NCI-H82 treated with DMSO at 0.1 percent for 48 hours (cell line): ENCODE results near the gene ENDOU.

Source experiments
- DNase-seq: peaks from one replicate; lab custom pipeline; 2025; ENCODE audit not compliant: unreplicated experiment; lab: John Stamatoyannopoulos, UW

ENDOU gene

DNA sequence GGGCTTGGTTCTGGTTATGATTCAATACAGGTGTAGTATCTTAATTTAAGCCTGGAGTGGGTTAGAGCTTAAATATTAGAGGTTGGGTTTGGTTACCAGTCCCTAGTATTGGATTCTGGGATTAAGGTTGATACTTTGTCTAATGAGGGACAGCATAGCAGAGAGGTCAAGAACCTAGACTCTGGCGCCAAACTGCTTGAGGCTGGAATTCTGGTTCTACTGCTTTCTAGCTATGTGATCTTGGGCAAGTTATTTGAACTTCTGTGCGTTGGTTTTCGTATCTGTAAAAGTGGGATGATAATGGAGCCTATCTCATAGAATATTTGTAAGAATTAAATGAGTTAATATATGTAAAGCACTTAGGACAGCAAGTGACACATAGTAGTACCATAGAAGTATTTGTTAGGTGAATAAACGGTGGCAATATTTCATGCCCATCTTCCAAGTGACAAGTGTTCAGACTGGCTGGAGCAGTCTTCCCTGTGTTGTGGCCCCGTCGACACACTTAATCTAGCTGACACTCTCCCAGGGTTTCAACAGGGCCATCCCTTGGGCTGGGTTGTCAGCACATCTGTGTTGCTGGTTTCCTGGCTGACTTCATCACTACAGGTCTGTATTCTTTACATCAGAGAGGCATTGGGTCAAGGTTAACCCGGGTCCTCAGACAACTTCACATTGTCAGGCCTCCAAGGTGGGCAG, 3.0 kb downstream of the ENDOU start:
- no peak for DNase-seq

DNA sequence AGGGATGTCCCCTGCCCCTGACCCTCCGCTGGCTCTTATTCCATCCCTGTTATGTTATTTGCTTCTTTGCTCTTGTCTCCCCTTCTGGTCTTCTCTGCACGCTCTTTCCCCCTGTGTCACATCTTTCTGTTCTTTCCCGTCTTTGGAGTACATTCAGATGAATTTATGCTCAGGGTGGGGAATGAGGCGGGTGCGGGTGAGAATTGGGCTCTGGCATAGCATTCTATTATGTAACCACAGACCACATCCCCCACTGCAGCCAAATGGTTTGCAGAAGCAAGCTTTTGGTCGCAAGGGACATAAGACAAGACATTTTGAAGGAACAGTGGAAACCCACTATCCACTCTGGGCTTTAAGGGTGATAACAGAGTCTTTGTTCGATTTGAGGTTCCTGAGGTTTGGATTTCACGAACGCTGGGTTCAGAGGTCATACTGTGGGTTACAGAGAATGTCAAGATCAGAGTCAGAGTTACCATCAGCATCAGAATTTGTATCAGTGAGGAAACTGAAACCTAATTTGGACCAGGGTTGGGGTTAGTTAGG, 3.8 kb downstream of the ENDOU start:
- DNase-seq = no peak

- no peak for DNase-seq
Observed at GRCh38 chr12:47718531-47718930, 6.8 kb downstream of the ENDOU start.

- DNase-seq = no peak
Observed at GRCh38 chr12:47717443-47718193, 7.7 kb downstream of the ENDOU start.

DNA sequence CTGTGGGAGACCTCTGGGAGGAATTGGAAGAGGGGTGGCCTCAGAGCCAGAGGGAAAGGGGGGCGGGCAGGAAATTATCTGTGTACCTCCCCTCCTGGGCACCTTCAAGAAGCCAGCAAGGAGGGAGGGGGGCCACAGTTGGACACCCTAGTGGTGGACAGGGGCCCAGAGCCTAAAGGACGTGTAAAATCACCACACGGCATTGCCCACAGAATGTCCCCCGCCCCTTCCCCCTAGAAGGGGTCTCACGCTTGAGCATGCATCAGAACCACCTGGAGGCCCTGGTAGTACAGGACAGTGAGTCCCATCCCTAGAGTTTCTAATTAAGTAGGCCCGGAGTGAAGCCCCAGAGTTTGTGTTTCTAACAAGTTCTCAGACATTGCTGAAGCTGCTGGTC, 8.2 kb downstream of the ENDOU start:
- DNase-seq = no peak

GRCh38 chr12:47715877-47716548, 9.3 kb downstream of the ENDOU start:
- DNase-seq = no peak

DNA sequence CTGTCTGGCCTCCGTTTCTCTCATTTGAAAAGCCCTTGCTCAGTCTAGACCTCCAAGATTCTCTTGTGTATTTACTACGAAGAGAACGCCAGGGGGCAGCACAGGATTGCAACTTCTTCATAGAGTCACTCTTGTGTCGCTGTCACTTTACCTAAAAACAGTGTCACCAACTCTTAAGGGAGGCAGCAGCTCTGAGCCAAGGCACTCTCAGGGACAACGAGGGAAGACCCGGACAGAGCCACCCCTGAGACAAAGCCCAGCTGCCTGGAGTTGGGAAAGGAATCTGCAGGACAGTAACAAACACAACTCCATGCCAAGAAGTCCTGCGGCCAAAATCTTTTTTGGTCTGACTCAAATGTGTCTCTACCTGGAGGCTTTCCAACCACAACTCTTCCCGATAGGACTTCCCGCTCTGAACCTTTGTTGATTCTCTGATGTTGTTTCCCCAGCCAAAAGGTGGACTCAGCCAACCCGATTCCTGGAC, 9.9 kb downstream of the ENDOU start:
- peak; percentile 66 for DNase-seq

DNA sequence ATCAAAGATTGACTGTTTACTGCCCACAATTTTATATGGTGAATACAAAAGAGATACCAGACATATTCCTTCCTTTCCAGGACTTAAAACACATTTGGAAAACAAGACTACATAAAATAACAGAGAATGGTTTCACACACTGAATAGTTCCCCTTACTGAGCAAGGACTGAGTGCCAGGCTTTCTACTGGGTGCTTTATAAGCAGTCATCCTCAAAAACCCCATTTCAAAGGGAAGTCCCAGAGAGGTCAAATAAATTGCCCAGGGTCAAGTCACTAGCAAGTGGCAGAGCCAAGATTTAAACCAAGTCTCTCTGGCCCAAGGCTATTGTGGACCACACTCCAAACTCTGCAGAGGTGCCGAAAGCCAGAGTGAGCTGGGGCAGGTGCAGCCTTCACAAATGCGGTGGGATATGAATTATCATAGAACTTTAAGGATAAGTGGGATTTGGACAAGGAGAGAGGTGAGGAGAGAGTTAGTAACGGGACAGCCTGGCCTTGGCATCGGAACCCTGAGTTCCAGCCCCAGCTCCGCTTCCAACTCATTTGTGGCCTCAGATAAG, 10.4 kb downstream of the ENDOU start:
- DNase-seq = no peak

DNA sequence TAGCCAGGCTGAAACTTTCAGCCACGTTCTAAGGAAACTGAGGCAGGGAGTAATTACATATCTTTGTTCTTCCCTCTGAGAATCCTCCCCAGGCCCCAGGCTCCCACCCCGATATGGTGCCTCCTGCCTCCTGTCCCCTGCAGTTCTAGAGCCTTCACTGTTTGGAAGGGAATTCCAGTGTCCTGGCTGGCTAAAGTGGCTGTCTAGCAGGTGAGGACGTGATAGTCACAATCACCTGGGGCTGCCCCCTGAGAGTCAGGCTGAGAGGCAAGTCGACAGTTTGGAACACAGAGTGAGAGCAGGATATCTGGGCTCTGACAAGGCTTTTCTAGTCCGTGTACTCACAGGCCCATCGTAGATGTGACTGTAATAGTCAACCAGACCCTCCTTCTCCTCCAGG, 13.1 kb downstream of the ENDOU start:
- no peak for DNase-seq

DNA sequence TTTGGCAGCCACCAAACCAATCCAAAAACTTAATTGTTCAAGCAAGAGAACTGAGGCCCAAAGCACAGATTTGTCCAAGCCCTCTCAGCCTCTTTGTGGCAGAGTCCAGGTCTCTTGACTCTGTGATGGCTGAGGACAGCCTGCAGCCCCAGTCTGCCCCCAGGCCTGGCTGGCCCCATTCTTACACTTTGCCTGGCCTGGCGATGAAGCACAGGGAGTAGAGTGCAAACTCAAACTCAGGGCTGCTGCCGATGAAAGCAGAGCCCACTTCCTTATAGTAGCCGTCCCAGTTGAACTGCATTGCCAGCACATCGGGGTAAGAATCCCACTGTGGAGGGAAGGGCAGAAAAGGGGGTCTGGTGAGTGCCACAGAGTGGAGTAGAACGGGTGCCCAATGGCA, 13.8 kb downstream of the ENDOU start:
- no peak for DNase-seq

DNA sequence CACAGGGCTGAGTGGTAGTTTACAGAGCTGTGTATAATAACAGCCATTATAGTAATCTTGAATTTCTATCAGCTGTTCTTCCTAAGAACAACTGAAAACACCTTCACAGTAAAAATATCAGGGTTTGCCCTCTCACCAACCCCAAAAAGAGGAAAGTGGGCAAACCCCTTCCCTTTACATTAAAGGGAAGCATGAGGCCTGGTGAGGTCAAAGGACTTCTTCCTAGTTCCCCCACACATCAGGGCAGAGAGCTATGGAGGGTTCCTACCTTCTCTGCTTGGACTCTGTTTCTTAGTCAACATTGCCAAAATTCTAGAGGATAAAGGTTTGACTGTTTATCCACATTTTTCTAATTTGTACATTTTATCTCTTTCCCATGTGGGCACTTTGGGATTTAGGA, 15.0 kb downstream of the ENDOU start:
- DNase-seq = no peak

- no peak for DNase-seq
Observed at GRCh38 chr12:47709671-47710070, 15.6 kb downstream of the ENDOU start.

- DNase-seq = no peak
Observed at GRCh38 chr12:47709237-47709636, 16.1 kb downstream of the ENDOU start.

DNA sequence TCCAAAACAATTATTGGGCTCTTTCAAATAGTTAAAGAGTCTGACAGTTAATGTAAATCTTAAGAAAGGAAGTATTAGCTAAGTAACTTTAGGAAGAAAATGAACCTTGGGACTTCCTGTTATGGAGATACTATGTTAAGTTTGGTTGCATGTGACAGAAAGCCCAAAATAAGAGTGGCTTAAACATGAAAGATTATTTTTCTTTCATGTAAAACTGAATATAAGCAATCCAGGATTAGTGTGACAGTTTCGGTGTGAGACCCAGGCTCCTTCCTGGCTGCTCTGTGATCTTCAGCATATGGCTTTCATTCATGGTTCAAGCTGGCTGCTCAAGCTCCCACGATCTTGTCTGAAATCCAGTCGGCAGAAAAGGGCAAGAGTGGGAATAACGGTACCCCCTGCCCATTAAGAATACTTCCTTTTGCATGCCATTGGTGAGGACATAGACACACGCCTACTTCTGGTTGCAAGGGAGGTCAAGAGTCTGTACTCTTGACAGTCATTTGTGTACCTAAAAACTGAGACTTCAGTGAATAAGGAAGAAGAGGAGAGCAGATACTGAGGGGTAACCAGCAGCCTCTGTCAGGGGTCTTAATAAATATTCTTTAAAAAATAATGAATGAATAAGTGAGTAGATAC, 17.3 kb downstream of the ENDOU start:
- DNase-seq = no peak

DNA sequence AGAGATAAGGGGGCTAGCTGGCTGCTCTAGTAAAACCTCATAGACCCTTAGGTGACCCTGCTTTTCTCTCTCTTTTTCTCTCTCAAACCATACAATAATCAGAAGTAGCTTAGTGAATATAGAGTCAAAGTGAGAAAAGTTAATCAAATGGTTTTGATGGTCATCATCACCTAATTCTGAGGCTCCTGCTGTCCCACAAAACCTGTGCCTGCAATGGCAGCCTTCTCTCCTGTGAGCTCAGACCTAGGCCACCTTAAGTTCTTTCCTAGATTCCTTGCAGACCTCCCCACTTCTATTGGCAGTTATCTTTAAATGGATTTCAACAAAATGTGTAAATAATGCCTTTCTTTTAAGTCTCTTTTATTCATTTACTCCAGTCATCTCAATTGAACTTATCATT, 17.9 kb downstream of the ENDOU start:
- DNase-seq = no peak

DNA sequence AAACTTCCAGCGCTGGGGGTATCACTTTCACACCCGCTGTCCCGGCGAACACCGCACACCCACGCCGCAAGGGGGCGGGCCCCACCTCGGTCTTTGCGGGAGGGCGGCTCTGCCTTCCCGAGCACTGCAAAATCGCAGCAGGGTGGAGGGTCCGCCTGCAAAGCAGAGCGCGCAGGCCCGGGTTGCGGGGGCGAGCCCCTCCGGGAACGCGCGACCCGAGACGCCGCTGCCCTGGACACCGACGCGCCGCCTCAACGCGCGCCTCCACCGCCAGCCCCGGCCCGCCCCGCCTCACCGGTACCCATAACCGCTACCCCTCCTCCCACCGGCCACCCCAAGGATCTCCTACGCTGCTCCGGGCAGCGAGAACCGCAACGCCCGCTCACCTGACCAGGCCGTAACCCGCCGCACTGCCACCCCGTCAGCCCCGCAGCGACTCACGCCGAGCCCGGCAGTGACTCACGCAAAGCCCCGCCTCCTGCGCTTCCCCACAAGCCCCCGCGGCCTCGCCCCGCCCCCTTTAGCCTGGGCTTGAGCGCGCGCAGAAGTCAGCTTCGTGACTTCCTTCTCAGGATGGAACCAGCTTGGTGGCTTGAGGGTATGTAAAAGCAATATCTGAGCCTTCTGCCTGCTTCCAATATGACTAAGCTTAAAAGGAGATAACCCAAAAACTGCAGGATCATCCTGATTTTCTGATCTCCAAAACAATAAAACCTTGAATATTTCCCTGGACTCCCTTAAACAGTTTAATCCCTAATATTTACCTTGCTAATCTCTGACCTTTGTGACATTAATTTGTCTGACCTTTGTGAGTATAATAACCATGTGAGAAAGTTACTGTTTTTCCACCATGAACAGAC, 19.5 kb downstream of the ENDOU start, which contains the start of gene RPAP3:
TSS of gene RPAP3 (minus strand) at position 465 of the 860 bp plus-strand sequence. CDS start 3,190 bp downstream, outside the sequence.
- DNase-seq = peak; percentile 83

GRCh38 chr12:47705229-47705565, 20.1 kb downstream of the ENDOU start:
- no peak for DNase-seq

DNA sequence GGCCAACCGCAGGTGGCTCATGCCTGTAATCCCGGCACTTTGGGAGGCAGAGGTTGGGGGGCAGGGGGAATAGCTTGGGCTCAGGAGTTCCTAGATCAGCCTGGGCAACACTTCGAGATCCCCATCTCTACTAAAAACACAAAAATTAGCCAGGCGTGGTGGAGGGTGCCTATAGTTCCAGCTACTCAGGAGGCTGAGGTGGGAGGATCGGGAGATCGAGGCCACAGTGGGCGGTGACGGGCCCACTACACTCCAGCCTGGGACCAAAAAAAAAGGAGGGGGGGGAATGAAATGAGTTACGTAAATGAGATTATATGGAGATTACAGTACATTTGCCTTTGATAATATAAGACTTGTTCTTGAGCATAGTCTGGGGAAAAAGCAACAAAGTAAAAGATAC, 20.6 kb downstream of the ENDOU start:
- DNase-seq = no peak

- no peak for DNase-seq
Observed at GRCh38 chr12:47700263-47700662, 25.0 kb downstream of the ENDOU start.

GRCh38 chr12:47698631-47699030, 26.7 kb downstream of the ENDOU start:
- no peak for DNase-seq
